K562 (cell line): Measurements from ENCODE around the gene MYMX. TPM values are rescaled to one million over a fixed set of nuclear protein-coding genes. Genes with fewer than 3 reads are reported as not detected.

ENCODE experiments used
- ARHGAP35 ChIP-seq: fragments of 450-650 bp; IDR thresholded peaks from 2 replicates; pipeline ENCODE4 v1.6.1; 2018; ENCODE audit not compliant: partially characterized antibody
- BCL6 ChIP-seq: fragments of 250-450 bp; sonication (Bioruptor Pico); IDR thresholded peaks from 2 replicates; pipeline ENCODE4 v1.4.0; 2020
- BCOR ChIP-seq: fragments of 450-650 bp; IDR thresholded peaks from 2 replicates; pipeline ENCODE4 v1.6.1; 2016
- DMBX1 ChIP-seq: fragments of 250-450 bp; sonication (Bioruptor Pico); IDR thresholded peaks from 2 replicates; pipeline ENCODE4 v1.8.0; 2022; ENCODE audit warnings: inconsistent platforms, mild to moderate bottlenecking, moderate library complexity, borderline replicate concordance
- ILK ChIP-seq: fragments of 450-650 bp; IDR thresholded peaks from 2 replicates; pipeline ENCODE4 v1.6.1; 2016; ENCODE audit warnings: missing genetic modification characterization, low read depth, mild to moderate bottlenecking, missing compliant biosample characterization, moderate library complexity, borderline replicate concordance
- NFRKB ChIP-seq: fragments of 450-650 bp; IDR thresholded peaks from 2 replicates; pipeline ENCODE4 v1.6.1; 2016; ENCODE audit warnings: low read depth
- RBM25 ChIP-seq: fragments of 200-400 bp; formaldehyde crosslinking; IDR thresholded peaks from 2 replicates; pipeline ENCODE4 v1.6.1; 2018; ENCODE audit warnings: low read length, low read depth, moderate library complexity; ENCODE audit not compliant: severe bottlenecking
- SMARCC2 ChIP-seq: fragments of 450-650 bp; IDR thresholded peaks from 2 replicates; pipeline ENCODE4 v1.6.1; 2017; ENCODE audit warnings: antibody characterized with exemption, moderate library complexity, mild to moderate bottlenecking, low read depth
- SOX6 ChIP-seq: fragments of 450-650 bp; IDR thresholded peaks from 2 replicates; pipeline ENCODE4 v1.6.1; 2014; ENCODE audit warnings: mild to moderate bottlenecking
- SRSF1 ChIP-seq: fragments of 200-400 bp; formaldehyde crosslinking; IDR thresholded peaks from 2 replicates; pipeline ENCODE4 v1.6.1; 2017; ENCODE audit warnings: mild to moderate bottlenecking, low read depth, low read length, moderate library complexity
- ZNF12 ChIP-seq: sonication (generic); formaldehyde crosslinking; IDR thresholded peaks from 2 replicates; pipeline ENCODE4 v1.4.0; 2020; ENCODE audit warnings: mild to moderate bottlenecking, missing genetic modification reagents
- ZNF436 ChIP-seq: fragments of 250-450, 450-650 bp; sonication (Bioruptor Pico); formaldehyde crosslinking; IDR thresholded peaks from 2 replicates; pipeline ENCODE4 v1.7.0; 2020; ENCODE audit warnings: mild to moderate bottlenecking
- polyA plus RNA-seq, 8 experiments: library from polyadenylated mRNA; depleted of rRNA in 4 of 8; stranded (reverse) in 5 of 8; unstranded in 3 of 8; fragments of >200 nt; fragmentation: Nextera tagmentation in 2 of 8; fragmentation: Illumina TruSeq in 1 of 8; extraction: Ambion mirVana in 2 of 8; extraction: Trizol in 1 of 8; gene quantifications; 2 replicates each; pipeline versions ENCODE4 v1.2.1 to v1.2.3, GENCODE V29; 2011 to 2014; ENCODE audit warnings: inconsistent platforms in 1 of 8, missing spikeins in 1 of 8
- total RNA-seq, 7 experiments: library from RNA; depleted of rRNA in 6 of 7; stranded (reverse); fragments of >200 nt in 6 of 7; fragmentation: Illumina TruSeq in 2 of 7; extraction: Trizol in 2 of 7; gene quantifications; 2 replicates each; pipeline versions ENCODE4 v1.2.1 to v1.2.3, GENCODE V29; 2011 to 2021; ENCODE audit warnings: low replicate concordance in 1 of 7
- TF ChIP-seq, protein P1 (sequence below): fragments of 250-450 bp; sonication (Bioruptor Pico); IDR thresholded peaks from 2 replicates; pipeline ENCODE4 v1.4.0; 2020
- TF ChIP-seq, protein P2 (sequence below): sonication (generic); formaldehyde crosslinking; IDR thresholded peaks from 2 replicates; pipeline ENCODE4 v1.8.0; 2022; ENCODE audit warnings: mild to moderate bottlenecking, missing genetic modification reagents
- TF ChIP-seq, protein P3 (sequence below): fragments of 250-450 bp; sonication (Bioruptor Pico); IDR thresholded peaks from 2 replicates; pipeline ENCODE4 v1.5.1; 2021; ENCODE audit warnings: mild to moderate bottlenecking

Gene MYMX
- total and polyA plus RNA-seq, 9 of the 15 experiments (the other 6 are each of a cell fraction or from before 2014, with no cell fraction given): 0.12 TPM; not detected in 8

DNA sequence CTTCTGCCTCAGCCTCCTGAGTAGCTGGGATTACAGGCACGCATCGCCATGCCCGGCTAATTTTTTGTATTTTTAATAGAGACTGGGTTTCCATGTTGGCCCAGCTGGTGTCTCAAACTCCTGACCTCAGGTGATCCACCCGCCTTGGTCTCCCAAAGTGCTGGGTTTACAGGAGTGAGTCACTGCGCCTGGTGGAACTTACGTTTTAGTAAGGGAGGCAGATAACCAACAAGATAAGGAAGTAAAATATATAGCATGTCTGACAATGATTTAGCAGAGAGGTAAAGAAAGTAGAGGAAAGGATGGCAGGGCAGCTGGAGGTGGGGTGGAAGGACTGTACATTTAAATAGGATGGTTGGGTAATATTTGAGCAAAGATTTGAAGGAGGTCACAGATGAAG, 12.8 kb upstream of the MYMX start (continued):
- no peak for TF ChIP-seq ZNF12
- TF ChIP-seq ILK (tag): no peak
- TF ChIP-seq, protein P1, sequence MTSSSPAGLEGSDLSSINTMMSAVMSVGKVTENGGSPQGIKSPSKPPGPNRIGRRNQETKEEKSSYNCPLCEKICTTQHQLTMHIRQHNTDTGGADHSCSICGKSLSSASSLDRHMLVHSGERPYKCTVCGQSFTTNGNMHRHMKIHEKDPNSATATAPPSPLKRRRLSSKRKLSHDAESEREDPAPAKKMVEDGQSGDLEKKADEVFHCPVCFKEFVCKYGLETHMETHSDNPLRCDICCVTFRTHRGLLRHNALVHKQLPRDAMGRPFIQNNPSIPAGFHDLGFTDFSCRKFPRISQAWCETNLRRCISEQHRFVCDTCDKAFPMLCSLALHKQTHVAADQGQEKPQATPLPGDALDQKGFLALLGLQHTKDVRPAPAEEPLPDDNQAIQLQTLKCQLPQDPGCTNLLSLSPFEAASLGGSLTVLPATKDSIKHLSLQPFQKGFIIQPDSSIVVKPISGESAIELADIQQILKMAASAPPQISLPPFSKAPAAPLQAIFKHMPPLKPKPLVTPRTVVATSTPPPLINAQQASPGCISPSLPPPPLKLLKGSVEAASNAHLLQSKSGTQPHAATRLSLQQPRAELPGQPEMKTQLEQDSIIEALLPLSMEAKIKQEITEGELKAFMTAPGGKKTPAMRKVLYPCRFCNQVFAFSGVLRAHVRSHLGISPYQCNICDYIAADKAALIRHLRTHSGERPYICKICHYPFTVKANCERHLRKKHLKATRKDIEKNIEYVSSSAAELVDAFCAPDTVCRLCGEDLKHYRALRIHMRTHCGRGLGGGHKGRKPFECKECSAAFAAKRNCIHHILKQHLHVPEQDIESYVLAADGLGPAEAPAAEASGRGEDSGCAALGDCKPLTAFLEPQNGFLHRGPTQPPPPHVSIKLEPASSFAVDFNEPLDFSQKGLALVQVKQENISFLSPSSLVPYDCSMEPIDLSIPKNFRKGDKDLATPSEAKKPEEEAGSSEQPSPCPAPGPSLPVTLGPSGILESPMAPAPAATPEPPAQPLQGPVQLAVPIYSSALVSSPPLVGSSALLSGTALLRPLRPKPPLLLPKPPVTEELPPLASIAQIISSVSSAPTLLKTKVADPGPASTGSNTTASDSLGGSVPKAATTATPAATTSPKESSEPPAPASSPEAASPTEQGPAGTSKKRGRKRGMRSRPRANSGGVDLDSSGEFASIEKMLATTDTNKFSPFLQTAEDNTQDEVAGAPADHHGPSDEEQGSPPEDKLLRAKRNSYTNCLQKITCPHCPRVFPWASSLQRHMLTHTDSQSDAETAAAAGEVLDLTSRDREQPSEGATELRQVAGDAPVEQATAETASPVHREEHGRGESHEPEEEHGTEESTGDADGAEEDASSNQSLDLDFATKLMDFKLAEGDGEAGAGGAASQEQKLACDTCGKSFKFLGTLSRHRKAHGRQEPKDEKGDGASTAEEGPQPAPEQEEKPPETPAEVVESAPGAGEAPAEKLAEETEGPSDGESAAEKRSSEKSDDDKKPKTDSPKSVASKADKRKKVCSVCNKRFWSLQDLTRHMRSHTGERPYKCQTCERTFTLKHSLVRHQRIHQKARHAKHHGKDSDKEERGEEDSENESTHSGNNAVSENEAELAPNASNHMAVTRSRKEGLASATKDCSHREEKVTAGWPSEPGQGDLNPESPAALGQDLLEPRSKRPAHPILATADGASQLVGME (CRISPR knock-in tag): no peak
- no peak; the same call in 1 of the 2 replicates for TF ChIP-seq BCOR
- no peak for TF ChIP-seq ARHGAP35
- TF ChIP-seq SMARCC2: peak; percentile 83; the same call in 1 of the 2 replicates
- TF ChIP-seq, protein P2, sequence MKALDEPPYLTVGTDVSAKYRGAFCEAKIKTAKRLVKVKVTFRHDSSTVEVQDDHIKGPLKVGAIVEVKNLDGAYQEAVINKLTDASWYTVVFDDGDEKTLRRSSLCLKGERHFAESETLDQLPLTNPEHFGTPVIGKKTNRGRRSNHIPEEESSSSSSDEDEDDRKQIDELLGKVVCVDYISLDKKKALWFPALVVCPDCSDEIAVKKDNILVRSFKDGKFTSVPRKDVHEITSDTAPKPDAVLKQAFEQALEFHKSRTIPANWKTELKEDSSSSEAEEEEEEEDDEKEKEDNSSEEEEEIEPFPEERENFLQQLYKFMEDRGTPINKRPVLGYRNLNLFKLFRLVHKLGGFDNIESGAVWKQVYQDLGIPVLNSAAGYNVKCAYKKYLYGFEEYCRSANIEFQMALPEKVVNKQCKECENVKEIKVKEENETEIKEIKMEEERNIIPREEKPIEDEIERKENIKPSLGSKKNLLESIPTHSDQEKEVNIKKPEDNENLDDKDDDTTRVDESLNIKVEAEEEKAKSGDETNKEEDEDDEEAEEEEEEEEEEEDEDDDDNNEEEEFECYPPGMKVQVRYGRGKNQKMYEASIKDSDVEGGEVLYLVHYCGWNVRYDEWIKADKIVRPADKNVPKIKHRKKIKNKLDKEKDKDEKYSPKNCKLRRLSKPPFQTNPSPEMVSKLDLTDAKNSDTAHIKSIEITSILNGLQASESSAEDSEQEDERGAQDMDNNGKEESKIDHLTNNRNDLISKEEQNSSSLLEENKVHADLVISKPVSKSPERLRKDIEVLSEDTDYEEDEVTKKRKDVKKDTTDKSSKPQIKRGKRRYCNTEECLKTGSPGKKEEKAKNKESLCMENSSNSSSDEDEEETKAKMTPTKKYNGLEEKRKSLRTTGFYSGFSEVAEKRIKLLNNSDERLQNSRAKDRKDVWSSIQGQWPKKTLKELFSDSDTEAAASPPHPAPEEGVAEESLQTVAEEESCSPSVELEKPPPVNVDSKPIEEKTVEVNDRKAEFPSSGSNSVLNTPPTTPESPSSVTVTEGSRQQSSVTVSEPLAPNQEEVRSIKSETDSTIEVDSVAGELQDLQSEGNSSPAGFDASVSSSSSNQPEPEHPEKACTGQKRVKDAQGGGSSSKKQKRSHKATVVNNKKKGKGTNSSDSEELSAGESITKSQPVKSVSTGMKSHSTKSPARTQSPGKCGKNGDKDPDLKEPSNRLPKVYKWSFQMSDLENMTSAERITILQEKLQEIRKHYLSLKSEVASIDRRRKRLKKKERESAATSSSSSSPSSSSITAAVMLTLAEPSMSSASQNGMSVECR (CRISPR knock-in tag): no peak
- TF ChIP-seq SOX6: peak; percentile 23; the same call in 1 of the 2 replicates
- no peak for TF ChIP-seq BCL6 (CRISPR knock-in tag)
- TF ChIP-seq, protein P3, sequence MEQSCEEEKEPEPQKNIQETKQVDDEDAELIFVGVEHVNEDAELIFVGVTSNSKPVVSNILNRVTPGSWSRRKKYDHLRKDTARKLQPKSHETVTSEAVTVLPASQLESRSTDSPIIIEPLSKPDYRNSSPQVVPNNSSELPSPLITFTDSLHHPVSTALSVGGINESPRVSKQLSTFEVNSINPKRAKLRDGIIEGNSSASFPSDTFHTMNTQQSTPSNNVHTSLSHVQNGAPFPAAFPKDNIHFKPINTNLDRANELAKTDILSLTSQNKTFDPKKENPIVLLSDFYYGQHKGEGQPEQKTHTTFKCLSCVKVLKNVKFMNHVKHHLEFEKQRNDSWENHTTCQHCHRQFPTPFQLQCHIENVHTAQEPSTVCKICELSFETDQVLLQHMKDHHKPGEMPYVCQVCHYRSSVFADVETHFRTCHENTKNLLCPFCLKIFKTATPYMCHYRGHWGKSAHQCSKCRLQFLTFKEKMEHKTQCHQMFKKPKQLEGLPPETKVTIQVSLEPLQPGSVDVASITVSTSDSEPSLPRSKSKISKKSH (CRISPR knock-in tag): no peak
- TF ChIP-seq ZNF436: no peak
- TF ChIP-seq DMBX1 (CRISPR knock-in tag): no peak
- no peak for TF ChIP-seq RBM25
- TF ChIP-seq NFRKB: no peak
- no peak for TF ChIP-seq SRSF1
